NOMO-1 treated with dmso at 0.1 percent for 144 hours (cell line): ENCODE results near the gene EMD.

Source experiments
- DNase-seq: peaks from one replicate; lab custom pipeline; 2025; ENCODE audit not compliant: unreplicated experiment; lab: John Stamatoyannopoulos, UW

Gene EMD

DNA sequence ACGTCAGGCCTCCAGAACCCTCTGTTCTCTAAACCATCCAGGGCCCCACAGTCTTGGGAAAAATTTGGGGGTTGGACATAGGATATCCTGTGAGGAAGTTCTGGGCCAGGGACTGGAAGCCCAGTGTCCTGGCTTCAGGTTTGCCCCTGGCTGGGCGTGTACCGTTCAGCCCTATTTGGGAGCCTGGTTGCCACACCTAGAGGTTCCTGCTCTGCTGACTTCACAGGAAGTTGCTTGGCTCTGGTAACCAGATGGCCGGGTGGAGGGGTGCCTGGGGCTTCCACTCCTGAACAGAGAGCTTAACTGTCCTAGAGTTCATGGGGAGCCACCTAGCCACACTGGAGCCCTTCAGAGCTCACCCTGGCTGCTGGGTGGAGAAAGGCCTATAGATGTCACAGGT is 33.4 kb downstream of the EMD start:
- peak; percentile 13 for DNase-seq

DNA sequence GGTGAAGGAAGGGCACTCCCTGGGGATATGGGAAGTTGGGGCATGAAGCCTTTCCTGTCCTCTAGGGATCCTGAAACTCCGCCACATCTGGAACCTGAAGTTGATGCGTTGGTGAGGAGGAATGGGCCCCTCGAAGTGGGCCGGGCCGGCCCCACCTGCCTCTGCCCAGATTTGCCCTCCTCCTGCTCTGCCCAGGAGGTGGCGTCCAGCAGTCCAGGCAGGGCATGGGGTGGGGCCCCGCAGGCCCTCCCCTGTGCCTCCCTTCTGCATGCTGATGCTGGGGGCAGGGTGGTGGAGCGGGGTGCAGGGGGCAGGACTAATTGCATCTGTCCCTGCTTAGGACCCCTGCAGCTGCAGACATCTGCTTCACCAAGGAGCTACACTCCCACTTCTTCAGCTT is 34.0 kb downstream of the EMD start:
- DNase-seq = no peak

DNA sequence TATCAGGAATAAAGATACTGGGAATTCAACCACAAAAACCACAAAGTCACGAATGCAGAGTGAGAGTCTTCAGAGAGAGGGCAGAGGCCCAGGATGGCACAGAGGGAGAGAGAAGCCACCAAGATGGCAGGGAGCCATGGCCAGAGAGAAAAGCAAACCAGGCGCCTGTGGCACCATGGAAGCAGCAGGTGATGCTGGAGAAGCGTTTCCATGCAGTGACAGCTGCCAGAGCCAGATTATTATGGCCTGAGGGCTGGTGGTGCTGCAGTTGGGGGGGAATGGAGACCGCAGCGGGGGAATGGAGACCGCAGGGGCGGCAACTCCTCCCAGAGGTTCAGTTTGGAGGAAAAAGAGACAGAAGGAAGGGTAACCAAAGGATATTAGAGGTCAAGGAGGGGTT is 38.1 kb downstream of the EMD start:
- no peak for DNase-seq

DNA sequence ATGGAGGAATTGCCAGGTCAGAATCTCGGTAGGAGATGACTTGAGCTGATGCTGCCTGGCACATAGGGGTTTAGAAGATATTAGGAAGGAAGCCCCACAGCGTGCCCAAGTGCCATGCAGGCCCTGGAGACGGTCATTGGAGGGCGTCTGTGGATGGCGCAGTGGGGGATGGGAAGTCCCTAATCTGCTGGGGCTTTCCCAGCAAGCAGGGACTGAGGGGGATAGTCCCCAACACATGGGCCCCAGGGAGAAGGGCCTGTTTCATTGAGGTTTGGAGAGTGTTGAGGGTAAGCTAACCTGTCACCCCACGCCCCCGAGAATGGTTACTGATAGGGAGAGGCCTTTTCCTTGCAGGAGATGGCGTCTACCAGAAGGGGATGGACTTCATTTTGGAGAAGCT is 40.1 kb downstream of the EMD start:
- DNase-seq = no peak

DNA sequence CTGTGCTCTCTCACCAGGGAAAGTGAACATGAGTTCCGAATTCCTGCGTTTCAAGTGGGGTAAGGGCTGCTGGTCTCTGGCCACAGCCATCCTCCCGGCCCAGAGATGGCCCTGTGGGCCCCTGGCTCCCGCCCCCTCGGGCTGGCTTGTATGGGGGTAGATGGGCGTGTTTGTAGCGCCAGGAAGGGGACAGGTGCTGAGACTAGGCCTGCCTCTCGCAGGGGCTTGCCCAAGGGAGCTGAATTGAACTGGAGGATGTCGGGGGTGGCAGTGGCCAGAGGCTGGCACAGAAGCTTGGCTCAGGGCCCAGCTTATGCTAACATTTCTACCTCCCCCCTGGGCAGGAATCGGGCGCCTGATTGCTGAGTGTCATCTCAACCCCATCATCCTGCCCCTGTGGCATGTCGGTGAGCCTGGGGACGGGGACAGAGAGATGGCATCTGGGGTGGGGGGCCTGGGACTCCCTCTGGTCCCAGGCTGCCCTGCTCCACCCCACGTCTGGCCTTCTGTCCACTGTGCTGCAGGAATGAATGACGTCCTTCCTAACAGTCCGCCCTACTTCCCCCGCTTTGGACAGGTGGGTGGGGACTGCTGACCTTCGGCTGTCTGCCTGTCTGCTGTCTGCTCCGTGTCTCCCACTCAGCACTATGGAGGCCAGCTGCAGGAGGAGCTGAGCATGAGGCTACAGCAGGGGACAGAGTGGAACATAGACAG is 40.8 kb downstream of the EMD start:
- no peak for DNase-seq

DNA sequence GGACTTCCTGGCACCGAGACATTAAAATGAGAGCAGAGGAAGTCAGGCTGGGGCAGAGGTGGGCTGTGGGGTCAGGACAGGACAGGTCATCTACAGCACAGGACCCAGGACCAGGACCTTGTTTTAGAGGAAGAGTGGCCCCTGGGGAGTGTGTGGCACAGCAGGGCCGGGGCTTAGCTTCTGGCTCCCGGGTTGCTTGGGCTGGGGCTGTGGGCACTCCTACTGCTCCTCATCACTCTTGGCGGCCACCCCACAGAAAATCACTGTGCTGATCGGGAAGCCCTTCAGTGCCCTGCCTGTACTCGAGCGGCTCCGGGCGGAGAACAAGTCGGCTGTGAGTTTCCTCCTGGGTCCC is 41.3 kb downstream of the EMD start:
- no peak for DNase-seq

DNA sequence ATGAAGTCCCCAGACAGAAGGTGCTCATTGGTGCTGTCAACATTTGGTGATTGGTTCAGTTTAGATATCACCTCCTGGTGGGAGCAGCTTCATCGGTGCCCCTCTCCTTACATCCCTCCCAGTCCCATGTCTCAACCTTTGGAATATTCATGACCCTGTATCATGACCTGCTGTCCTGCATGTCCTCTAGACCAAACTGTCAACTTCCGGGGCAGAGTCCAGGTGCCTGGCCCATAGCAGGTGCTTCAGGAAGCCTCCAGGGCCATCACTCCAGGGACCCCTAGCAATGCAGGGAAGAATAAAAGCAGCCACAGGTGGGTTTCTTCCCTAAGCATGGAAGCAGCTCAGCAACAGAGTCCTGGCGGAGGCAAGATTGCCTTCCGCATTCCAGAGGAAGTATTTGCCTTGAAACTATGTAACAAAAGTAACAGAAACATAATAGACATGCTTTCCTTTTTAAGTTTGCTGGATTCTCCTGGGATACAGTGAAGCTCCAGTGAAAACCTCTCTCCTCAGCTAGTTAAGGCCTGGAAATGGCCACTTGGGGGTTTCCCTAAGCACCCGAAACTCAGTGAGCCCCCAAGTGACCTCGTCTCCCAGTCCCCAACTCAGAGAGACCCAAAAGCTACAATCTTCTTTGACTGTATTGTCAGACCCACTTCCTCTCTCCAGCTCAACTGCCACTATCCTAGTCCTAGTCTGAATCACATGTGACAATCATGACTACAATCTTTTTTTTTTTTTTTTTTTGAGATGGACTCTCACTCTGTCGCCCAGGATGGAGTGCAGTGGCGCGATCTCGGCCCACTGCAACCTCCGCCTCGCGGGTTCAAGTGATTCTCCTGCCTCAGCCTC is 48.0 kb downstream of the EMD start:
- DNase-seq = no peak

DNA sequence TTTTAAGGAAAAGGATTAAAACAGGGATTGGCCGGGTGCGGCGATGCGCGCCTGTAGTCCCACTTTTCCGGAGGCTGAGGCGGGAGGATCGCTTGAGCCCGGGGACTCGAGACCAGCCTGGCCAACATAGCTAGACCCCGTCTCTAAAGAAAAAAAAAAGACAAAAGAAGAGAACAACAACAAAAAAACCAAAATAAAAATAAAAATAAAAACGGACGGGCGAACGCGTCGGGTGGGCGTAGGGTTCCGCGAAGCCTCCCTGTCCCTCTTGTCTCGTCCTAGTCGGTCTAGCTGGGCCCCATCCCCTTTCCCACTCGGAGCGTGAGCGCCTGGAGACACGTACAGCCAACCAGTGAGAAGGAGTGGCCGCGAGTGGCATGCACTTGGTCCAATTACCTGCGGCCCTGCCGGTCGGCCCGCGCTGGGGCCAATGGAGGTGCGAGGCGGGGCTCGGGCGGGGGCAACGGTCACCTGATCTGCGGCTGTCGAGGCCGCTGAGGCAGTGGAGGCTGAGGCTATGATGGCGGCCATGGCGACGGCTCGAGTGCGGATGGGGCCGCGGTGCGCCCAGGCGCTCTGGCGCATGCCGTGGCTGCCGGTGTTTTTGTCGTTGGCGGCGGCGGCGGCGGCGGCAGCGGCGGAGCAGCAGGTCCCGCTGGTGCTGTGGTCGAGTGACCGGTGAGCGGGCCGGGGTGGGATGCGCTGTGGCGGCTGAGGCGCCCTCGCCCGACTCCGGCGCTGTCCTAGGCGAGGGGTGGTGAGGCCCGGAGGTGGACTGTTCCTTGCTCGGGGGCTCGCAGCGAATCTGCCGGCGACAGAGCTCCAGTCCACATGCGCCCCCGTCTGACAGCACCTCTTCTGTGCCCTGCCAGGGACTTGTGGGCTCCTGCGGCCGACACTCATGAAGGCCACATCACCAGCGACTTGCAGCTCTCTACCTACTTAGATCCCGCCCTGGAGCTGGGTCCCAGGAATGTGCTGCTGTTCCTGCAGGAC is 49.4 kb downstream of the EMD start, which contains the start of gene ATP6AP1:
TSS of gene ATP6AP1 (plus strand) at position 502 of the 996 bp plus-strand sequence. CDS start at position 518, 16 bp downstream.
- DNase-seq = peak; percentile 85

DNA sequence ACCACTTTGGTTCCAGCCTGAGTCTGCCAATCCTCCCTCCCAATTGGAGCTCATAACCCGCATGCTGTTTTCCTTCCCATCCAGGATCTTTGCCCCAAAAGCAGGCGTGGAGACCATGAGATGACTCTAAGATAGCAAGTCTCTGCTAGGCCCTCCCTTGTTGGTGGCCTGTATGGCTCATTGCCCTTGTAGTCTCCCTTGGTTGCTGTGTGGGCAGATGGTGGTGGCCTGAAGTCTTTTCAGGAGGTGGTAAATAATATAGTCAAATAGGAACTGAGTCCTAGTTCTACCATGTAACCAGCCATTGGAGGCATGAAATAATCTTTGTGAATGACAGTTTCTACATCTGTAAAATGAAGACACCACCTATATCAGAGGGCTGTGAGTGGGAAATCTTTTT is 50.6 kb downstream of the EMD start:
- no peak for DNase-seq

DNA sequence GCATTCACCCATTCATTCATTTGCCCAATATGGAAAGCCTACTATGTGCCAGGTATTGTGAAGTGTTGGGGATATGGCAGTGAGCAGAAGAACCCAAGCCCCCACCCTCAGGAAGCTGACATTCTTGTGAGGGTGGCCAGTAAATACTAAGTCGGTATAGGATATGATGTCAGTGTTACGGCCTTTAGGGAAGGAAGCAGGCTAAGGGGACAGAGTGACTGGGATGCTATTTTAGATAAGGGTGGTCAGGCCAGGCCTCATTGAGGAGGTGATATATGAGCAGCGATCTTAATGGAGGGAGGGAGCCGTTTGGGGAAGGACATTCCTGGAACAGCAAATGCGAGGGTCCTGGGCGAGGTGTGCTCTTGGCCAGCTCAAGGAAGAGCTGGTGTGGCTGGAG is 51.4 kb downstream of the EMD start:
- no peak for DNase-seq

DNA sequence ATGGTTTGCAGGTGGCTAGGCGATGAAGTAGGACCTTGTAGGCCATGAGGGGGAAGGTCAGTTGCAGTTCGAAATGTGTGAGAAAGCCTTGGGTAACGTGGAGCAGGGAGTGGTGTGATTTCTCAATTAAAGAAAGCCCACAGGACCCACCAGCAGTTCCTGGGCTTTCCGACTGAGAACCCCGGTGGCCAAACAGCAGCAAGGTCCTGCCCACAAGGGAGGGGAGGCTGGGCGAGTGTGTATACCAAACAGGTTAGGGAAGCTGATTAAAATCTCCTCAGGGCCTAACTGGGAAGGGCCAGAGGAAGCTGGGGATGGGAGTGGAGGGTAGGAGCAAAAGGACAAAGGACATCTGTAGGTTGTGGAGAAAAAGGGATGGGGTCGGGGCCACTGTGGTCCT is 51.8 kb downstream of the EMD start:
- DNase-seq = no peak
